Gastrocnemius medialis (tissue), 4 donors: ENCODE results near the gene PRX. TPM values are rescaled to one million over a fixed set of nuclear protein-coding genes. Genes with fewer than 3 reads are reported as not detected.

Source experiments
- ATAC-seq, 2 donors: fragments of 150-250 bp; one replicate each; pipeline ENCODE4 v1.9.1; 2016
- DNase-seq, 2 donors: peaks; one replicate each; pipeline ENCODE4 v3.0.0-alpha.2; 2019
- H3K27ac ChIP-seq, 4 donors: fragments of 200-600 bp; sonication (generic); 1 replicate in 1 of 4; 2 replicates in 3 of 4; pipeline ENCODE4 v1.5.1; 2016 to 2018; ENCODE audit warnings: mild to moderate bottlenecking in 2 of 4, moderate library complexity in 1 of 4
- H3K27me3 ChIP-seq, 3 donors: fragments of 200-600 bp; sonication (generic) in 2 of 3; 1 replicate in 1 of 3; 2 replicates in 2 of 3; pipeline versions ENCODE4 v1.5.1 to v1.6.0; 2016 to 2019; ENCODE audit warnings: mild to moderate bottlenecking in 1 of 3, moderate library complexity in 1 of 3
- H3K36me3 ChIP-seq, 2 donors: fragments of 200-600 bp; sonication (generic) in 1 of 2; one replicate each; pipeline ENCODE4 v1.5.1; 2017 to 2018
- H3K4me1 ChIP-seq, 2 donors: fragments of 200-600 bp; sonication (generic) in 1 of 2; one replicate each; pipeline ENCODE4 v1.5.1; 2016 to 2017; ENCODE audit warnings: mild to moderate bottlenecking in 2 of 2
- H3K4me3 ChIP-seq, 4 donors: fragments of 200-600 bp; sonication (generic) in 3 of 4; 1 replicate in 1 of 4; 2 replicates in 3 of 4; pipeline ENCODE4 v1.5.1; 2016 to 2019; ENCODE audit warnings: mild to moderate bottlenecking in 2 of 4
- H3K9me3 ChIP-seq, 3 donors: fragments of 200-600 bp; sonication (generic) in 2 of 3; 1 replicate in 1 of 3; 2 replicates in 2 of 3; pipeline ENCODE4 v1.5.1; 2016 to 2019
- POLR2A ChIP-seq, 2 donors: fragments of 450-650 bp; IDR thresholded peaks; one replicate each; pipeline ENCODE4 v1.6.1; 2017; ENCODE audit warnings: antibody characterized with exemption in 2 of 2, mild to moderate bottlenecking in 2 of 2, moderate library complexity in 2 of 2
- in situ Hi-C, 4 donors: fragments of 200-750 bp; cut with MboI; loops; one replicate each; pipeline versions ENCODE4 v1.15.0 to v1.8.0; 2017; ENCODE audit warnings: low sequenced_read_pairs in 4 of 4
- intact Hi-C: fragments of 100-400 bp; cut with DNase I; formaldehyde crosslinking; loops from one replicate; pipeline ENCODE4 v1.15.1; 2023; ENCODE audit warnings: low total_unique reads
- total RNA-seq, 4 donors: library from RNA; depleted of rRNA; stranded (reverse); fragments of >200 nt; gene quantifications; one replicate each; pipeline versions ENCODE4 v1.1.0 to v1.2.3, GENCODE V29; 2016
- TF ChIP-seq, protein P1 (sequence below), 5 experiments: fragments of 450-650 bp in 3 of 5; fragments of 200-600 bp in 2 of 5; sonication (generic) in 2 of 5; IDR thresholded peaks in 4 of 5; conservative IDR thresholded peaks in 1 of 5; 1 replicate in 4 of 5; 2 replicates in 1 of 5; pipeline ENCODE4 v1.5.1; 2016 to 2019; ENCODE audit warnings: antibody characterized with exemption in 5 of 5, mild to moderate bottlenecking in 3 of 5, moderate library complexity in 3 of 5

PRX gene, protein sequence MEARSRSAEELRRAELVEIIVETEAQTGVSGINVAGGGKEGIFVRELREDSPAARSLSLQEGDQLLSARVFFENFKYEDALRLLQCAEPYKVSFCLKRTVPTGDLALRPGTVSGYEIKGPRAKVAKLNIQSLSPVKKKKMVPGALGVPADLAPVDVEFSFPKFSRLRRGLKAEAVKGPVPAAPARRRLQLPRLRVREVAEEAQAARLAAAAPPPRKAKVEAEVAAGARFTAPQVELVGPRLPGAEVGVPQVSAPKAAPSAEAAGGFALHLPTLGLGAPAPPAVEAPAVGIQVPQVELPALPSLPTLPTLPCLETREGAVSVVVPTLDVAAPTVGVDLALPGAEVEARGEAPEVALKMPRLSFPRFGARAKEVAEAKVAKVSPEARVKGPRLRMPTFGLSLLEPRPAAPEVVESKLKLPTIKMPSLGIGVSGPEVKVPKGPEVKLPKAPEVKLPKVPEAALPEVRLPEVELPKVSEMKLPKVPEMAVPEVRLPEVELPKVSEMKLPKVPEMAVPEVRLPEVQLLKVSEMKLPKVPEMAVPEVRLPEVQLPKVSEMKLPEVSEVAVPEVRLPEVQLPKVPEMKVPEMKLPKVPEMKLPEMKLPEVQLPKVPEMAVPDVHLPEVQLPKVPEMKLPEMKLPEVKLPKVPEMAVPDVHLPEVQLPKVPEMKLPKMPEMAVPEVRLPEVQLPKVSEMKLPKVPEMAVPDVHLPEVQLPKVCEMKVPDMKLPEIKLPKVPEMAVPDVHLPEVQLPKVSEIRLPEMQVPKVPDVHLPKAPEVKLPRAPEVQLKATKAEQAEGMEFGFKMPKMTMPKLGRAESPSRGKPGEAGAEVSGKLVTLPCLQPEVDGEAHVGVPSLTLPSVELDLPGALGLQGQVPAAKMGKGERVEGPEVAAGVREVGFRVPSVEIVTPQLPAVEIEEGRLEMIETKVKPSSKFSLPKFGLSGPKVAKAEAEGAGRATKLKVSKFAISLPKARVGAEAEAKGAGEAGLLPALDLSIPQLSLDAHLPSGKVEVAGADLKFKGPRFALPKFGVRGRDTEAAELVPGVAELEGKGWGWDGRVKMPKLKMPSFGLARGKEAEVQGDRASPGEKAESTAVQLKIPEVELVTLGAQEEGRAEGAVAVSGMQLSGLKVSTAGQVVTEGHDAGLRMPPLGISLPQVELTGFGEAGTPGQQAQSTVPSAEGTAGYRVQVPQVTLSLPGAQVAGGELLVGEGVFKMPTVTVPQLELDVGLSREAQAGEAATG (N-terminal part only)
- 1 to 10 TPM; 2.4 to 4.2 (median 3.2) TPM for total RNA-seq

DNA sequence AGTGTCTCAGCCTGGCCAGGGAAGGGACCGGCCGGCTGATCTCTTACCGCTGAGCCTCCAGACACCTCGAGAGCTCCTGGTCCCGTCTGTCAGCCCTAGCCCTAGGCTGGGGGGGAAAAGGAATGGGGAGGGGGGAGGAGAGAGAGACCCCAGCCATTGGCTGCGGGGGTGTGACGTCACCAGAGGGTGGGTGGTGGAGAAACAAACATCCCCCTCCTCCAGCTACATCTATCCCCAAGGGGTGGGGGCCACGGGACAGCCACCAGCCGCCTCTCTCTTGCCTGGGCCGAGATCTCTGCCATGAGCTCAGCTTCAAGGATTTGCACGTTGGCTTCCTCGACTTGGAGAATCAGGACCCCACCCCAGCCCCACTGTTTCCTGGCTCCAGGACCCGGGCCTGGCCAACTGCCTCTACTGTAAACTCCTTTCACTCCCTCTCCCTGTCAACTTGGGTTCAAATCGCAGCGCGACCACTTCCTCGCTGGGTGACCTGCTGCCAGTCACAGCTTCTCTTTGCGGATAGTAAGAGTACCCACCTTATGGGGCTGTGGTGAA is at the start of gene PRX:
PRX (minus strand) TSS at position 88 of the 555 bp plus-strand sequence. CDS start 5,446 bp downstream, outside the sequence.
- H3K27ac ChIP-seq: peak within 1 kb of the TSS; percentile 90 to 100 (median 98)
- ATAC-seq (no peak), DNase-seq (no peak)
- TF ChIP-seq, protein P1, sequence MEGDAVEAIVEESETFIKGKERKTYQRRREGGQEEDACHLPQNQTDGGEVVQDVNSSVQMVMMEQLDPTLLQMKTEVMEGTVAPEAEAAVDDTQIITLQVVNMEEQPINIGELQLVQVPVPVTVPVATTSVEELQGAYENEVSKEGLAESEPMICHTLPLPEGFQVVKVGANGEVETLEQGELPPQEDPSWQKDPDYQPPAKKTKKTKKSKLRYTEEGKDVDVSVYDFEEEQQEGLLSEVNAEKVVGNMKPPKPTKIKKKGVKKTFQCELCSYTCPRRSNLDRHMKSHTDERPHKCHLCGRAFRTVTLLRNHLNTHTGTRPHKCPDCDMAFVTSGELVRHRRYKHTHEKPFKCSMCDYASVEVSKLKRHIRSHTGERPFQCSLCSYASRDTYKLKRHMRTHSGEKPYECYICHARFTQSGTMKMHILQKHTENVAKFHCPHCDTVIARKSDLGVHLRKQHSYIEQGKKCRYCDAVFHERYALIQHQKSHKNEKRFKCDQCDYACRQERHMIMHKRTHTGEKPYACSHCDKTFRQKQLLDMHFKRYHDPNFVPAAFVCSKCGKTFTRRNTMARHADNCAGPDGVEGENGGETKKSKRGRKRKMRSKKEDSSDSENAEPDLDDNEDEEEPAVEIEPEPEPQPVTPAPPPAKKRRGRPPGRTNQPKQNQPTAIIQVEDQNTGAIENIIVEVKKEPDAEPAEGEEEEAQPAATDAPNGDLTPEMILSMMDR (IDR thresholded peaks at IDR 0.05 in 4 of 5, conservative IDR thresholded peaks at IDR 0.05 in 1 of 5): no peak
- no peak for TF ChIP-seq POLR2A (IDR thresholded peaks at IDR 0.05)
- in situ Hi-C loops: loop anchor here in 1 of 4 donors (10.0 kb wide), 1 partner anchor 51 kb away; the partner anchor contains the start of genes BLVRB and SPTBN4
- no peaks in the 10 kb centered on the region for H3K9me3 ChIP-seq
- H3K27me3 ChIP-seq: no peaks in the 10 kb centered on the region
- no peaks in the 10 kb centered on the region for H3K36me3 ChIP-seq
- no peak within 1 kb of the TSS for H3K4me3 ChIP-seq
- peaks cover 33 to 36% of the 10 kb centered on the region in 2 donors for H3K4me1 ChIP-seq
- intact Hi-C loops: no loop called here

DNA sequence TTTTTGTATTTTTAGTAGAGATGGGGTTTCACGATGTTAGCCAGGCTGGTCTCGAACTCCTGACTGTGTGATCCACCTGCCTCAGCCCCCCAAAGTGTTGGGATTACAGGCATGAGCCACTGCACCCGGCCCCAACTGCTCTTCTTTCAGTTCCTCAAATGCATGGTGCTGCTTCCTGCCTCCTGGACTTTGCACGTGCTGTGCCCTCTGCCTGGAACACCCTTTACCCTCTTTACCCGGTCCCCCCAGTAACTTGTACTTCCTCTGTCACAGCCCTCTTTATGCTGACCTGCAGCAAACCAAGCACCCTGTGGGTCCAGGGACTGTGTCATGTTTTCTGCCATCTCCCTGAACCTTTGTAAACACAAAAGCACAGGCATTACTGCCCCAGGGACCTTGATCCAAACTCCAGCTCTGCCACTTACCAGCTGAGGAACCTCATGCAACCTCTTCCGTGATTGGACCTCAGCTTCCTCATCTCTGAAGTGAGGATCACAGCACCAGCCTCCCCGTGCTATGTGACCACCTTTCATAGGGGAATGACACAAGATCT is 48.6 kb upstream of the PRX start:
- no peak for TF ChIP-seq POLR2A (IDR thresholded peaks at IDR 0.05)
- TF ChIP-seq, protein P1 (IDR thresholded peaks at IDR 0.05 in 4 of 5, conservative IDR thresholded peaks at IDR 0.05 in 1 of 5): no peak
- in situ Hi-C loops: loop anchor here in 1 of 4 donors (10.0 kb wide), 1 partner anchor 47 kb away; the partner anchor contains the start of gene PRX
- H3K27ac ChIP-seq: peak overlapping the region in 3 of 4 donors; percentile 5 to 100 (median 97)
- intact Hi-C loops: loop anchor here (10.0 kb wide), 1 partner anchor 627 kb away; the partner anchor contains the start of gene DYRK1B
- ATAC-seq (no peak), DNase-seq (no peak)
- no peak overlapping the region for H3K4me3 ChIP-seq
- no peaks in the 10 kb centered on the region for H3K9me3 ChIP-seq
- peaks cover 0 to 11% of the 10 kb centered on the region in 2 donors for H3K36me3 ChIP-seq
- peaks cover 5 to 18% of the 10 kb centered on the region in 2 donors for H3K4me1 ChIP-seq
- no peaks in the 10 kb centered on the region for H3K27me3 ChIP-seq

DNA sequence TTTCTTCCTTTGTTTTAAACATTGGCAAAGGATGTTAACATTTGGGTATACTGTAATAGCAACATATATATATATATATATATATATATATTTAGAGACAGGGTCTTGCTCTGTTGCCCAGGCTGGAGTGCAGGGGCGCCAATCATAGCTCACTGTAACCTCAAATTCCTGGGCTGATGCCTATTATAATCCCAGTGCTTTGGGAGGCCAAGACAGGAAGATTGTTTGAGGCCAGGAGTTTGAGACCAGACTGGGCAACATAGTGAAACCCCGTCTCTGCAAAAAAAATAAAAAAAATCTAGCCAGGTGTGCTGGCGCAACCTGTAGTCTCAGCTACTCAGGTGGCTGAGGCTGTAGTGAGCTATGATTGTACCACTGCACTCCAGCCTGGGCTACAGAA is 47.0 kb upstream of the PRX start:
- in situ Hi-C loops (loop anchor here in 1 of 4 donors (10.0 kb wide), 1 partner anchor 45 kb away; the partner anchor contains the start of gene PRX), intact Hi-C loops (loop anchor here (10.0 kb wide), 1 partner anchor 625 kb away; the partner anchor contains the start of gene DYRK1B)
- H3K4me3 ChIP-seq: no peak overlapping the region
- no peaks in the 10 kb centered on the region for H3K9me3 ChIP-seq
- H3K27ac ChIP-seq: no peak overlapping the region
- ATAC-seq (no peak), DNase-seq (no peak)
- no peaks in the 10 kb centered on the region for H3K27me3 ChIP-seq
- no peak for TF ChIP-seq POLR2A (IDR thresholded peaks at IDR 0.05)
- TF ChIP-seq, protein P1 (IDR thresholded peaks at IDR 0.05 in 4 of 5, conservative IDR thresholded peaks at IDR 0.05 in 1 of 5): no peak
- H3K36me3 ChIP-seq: peaks cover 0 to 15% of the 10 kb centered on the region in 2 donors
- peaks cover 5 to 10% of the 10 kb centered on the region in 2 donors for H3K4me1 ChIP-seq

DNA sequence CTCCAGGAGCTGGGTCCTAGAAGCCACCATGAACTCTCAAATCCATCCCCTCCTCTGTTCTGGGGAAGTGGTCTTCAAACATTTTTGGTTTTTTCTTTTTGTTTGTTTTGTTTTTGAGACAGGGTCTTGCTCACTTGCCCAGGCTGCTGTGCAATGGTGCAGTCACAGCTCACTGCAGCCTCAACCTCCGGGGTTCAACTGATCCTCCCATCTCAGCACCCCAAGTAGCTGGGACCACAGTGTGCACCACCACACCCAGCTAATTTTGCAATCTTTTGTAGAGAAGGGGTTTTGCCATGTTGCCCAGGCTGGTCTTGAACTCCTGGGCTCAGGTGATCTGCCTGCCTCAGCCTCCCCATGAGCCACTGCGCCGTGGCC is 45.4 kb upstream of the PRX start:
- no peaks in the 10 kb centered on the region for H3K9me3 ChIP-seq
- no peaks in the 10 kb centered on the region for H3K27me3 ChIP-seq
- peaks cover 0 to 24% of the 10 kb centered on the region in 2 donors for H3K36me3 ChIP-seq
- intact Hi-C loops: no loop called here
- TF ChIP-seq POLR2A (IDR thresholded peaks at IDR 0.05): no peak
- TF ChIP-seq, protein P1 (IDR thresholded peaks at IDR 0.05 in 4 of 5, conservative IDR thresholded peaks at IDR 0.05 in 1 of 5): no peak
- no peak for DNase-seq
- in situ Hi-C loops: no loop called here
- no peaks in the 10 kb centered on the region for H3K4me1 ChIP-seq
- H3K4me3 ChIP-seq: no peak overlapping the region
- H3K27ac ChIP-seq: no peak overlapping the region
- ATAC-seq: no peak
